Measurements from ENCODE around the gene KIF21B. TPM values are rescaled to one million over a fixed set of nuclear protein-coding genes. Genes with fewer than 3 reads are reported as not detected.

The KIF21B gene
- total and polyA plus RNA-seq, 2 donors = 7.3 to 8.2 TPM

GRCh38 chr1:201062511-201063091, 39.1 kb upstream of the KIF21B start:
- no peak overlapping the region for H3K27ac ChIP-seq (ENCODE audit: low read depth in 1 of 2, low read length in 1 of 2)
- no peaks in the 10 kb centered on the region for H3K4me1 ChIP-seq (ENCODE audit: control insufficient read depth in 2 of 2, insufficient read depth in 2 of 2, low read length in 2 of 2)
- no peak overlapping the region for H3K4me3 ChIP-seq (ENCODE audit: low read length in 2 of 2)
- no peaks in the 10 kb centered on the region for H3K36me3 ChIP-seq (ENCODE audit: control insufficient read depth in 2 of 2, insufficient read depth in 2 of 2, low read length in 1 of 2)
- DNase-seq (ENCODE audit: low read depth in 6 of 9, low spot score in 9 of 9) = no peak
- no peaks in the 10 kb centered on the region for H3K9me3 ChIP-seq (ENCODE audit: control insufficient read depth in 2 of 2, insufficient read depth in 1 of 2, low read length in 1 of 2)
- peaks cover 2 to 5% of the 10 kb centered on the region in 2 donors for H3K27me3 ChIP-seq (ENCODE audit: control insufficient read depth in 2 of 2, insufficient read depth in 1 of 2, low read length in 1 of 2)
- 82% methylated on average over 8 of the region's 8 CpGs for WGBS

- Histone ChIP-seq H3K4me1 (ENCODE audit: control insufficient read depth in 2 of 2, insufficient read depth in 2 of 2, low read length in 2 of 2) (no peaks in the 10 kb centered on the region), H3K27me3 (ENCODE audit: control insufficient read depth in 2 of 2, insufficient read depth in 1 of 2, low read length in 1 of 2) (peaks cover 2 to 5% of the 10 kb centered on the region in 2 donors), H3K27ac (ENCODE audit: low read depth in 1 of 2, low read length in 1 of 2) (no peak overlapping the region), H3K4me3 (ENCODE audit: low read length in 2 of 2) (no peak overlapping the region), H3K36me3 (ENCODE audit: control insufficient read depth in 2 of 2, insufficient read depth in 2 of 2, low read length in 1 of 2) (no peaks in the 10 kb centered on the region), H3K9me3 (ENCODE audit: control insufficient read depth in 2 of 2, insufficient read depth in 1 of 2, low read length in 1 of 2) (no peaks in the 10 kb centered on the region)
- WGBS = 97% methylated on average over 12 of the region's 12 CpGs
- no peak for DNase-seq (ENCODE audit: low read depth in 6 of 9, low spot score in 9 of 9)
These were observed 38.4 kb upstream of the KIF21B start for GRCh38 chr1:201061886-201062285.

- no peaks in the 10 kb centered on the region for H3K9me3 ChIP-seq (ENCODE audit: control insufficient read depth in 2 of 2, insufficient read depth in 1 of 2, low read length in 1 of 2)
- peaks cover 2 to 10% of the 10 kb centered on the region in 2 donors for H3K27me3 ChIP-seq (ENCODE audit: control insufficient read depth in 2 of 2, insufficient read depth in 1 of 2, low read length in 1 of 2)
- no peak for DNase-seq (ENCODE audit: low read depth in 6 of 9, low spot score in 9 of 9)
- WGBS = 97% methylated on average over 4 of the region's 4 CpGs
- H3K4me3 ChIP-seq (ENCODE audit: low read length in 2 of 2) = no peak overlapping the region
- no peaks in the 10 kb centered on the region for H3K36me3 ChIP-seq (ENCODE audit: control insufficient read depth in 2 of 2, insufficient read depth in 2 of 2, low read length in 1 of 2)
- H3K27ac ChIP-seq (ENCODE audit: low read depth in 1 of 2, low read length in 1 of 2) = no peak overlapping the region
- no peaks in the 10 kb centered on the region for H3K4me1 ChIP-seq (ENCODE audit: control insufficient read depth in 2 of 2, insufficient read depth in 2 of 2, low read length in 2 of 2)
These were observed 37.5 kb upstream of the KIF21B start for GRCh38 chr1:201061049-201061448.

- no peak for DNase-seq (ENCODE audit: low read depth in 6 of 9, low spot score in 9 of 9)
- no peak overlapping the region for H3K4me3 ChIP-seq (ENCODE audit: low read length in 2 of 2)
These were observed 37.1 kb upstream of the KIF21B start for GRCh38 chr1:201060586-201060985.

GRCh38 chr1:201059871-201060555, 36.5 kb upstream of the KIF21B start:
- WGBS = 95% methylated on average over 5 of the region's 5 CpGs
- Histone ChIP-seq H3K9me3 (ENCODE audit: control insufficient read depth in 2 of 2, insufficient read depth in 1 of 2, low read length in 1 of 2) (no peaks in the 10 kb centered on the region), H3K27me3 (ENCODE audit: control insufficient read depth in 2 of 2, insufficient read depth in 1 of 2, low read length in 1 of 2) (peaks cover 0 to 10% of the 10 kb centered on the region in 2 donors), H3K36me3 (ENCODE audit: control insufficient read depth in 2 of 2, insufficient read depth in 2 of 2, low read length in 1 of 2) (no peaks in the 10 kb centered on the region), H3K27ac (ENCODE audit: low read depth in 1 of 2, low read length in 1 of 2) (no peak overlapping the region), H3K4me3 (ENCODE audit: low read length in 2 of 2) (no peak overlapping the region), H3K4me1 (ENCODE audit: control insufficient read depth in 2 of 2, insufficient read depth in 2 of 2, low read length in 2 of 2) (peaks cover 0 to 1% of the 10 kb centered on the region in 2 donors)
- no peak for DNase-seq (ENCODE audit: low read depth in 6 of 9, low spot score in 9 of 9)

More at GRCh38 chr1:201060586-201060985, 37.1 kb upstream of the KIF21B start:
- Histone ChIP-seq H3K4me1 (ENCODE audit: control insufficient read depth in 2 of 2, insufficient read depth in 2 of 2, low read length in 2 of 2) (no peaks in the 10 kb centered on the region), H3K27me3 (ENCODE audit: control insufficient read depth in 2 of 2, insufficient read depth in 1 of 2, low read length in 1 of 2) (peaks cover under 1 to 10% of the 10 kb centered on the region in 2 donors), H3K36me3 (ENCODE audit: control insufficient read depth in 2 of 2, insufficient read depth in 2 of 2, low read length in 1 of 2) (no peaks in the 10 kb centered on the region), H3K9me3 (ENCODE audit: control insufficient read depth in 2 of 2, insufficient read depth in 1 of 2, low read length in 1 of 2) (no peaks in the 10 kb centered on the region), H3K27ac (ENCODE audit: low read depth in 1 of 2, low read length in 1 of 2) (no peak overlapping the region)
- WGBS = 96% methylated on average over 4 of the region's 4 CpGs

- Histone ChIP-seq H3K36me3 (ENCODE audit: control insufficient read depth in 2 of 2, insufficient read depth in 2 of 2, low read length in 1 of 2) (no peaks in the 10 kb centered on the region), H3K9me3 (ENCODE audit: control insufficient read depth in 2 of 2, insufficient read depth in 1 of 2, low read length in 1 of 2) (no peaks in the 10 kb centered on the region), H3K4me3 (ENCODE audit: low read length in 2 of 2) (no peak overlapping the region), H3K4me1 (ENCODE audit: control insufficient read depth in 2 of 2, insufficient read depth in 2 of 2, low read length in 2 of 2) (peaks cover 0 to 2% of the 10 kb centered on the region in 2 donors), H3K27ac (ENCODE audit: low read depth in 1 of 2, low read length in 1 of 2) (no peak overlapping the region), H3K27me3 (ENCODE audit: control insufficient read depth in 2 of 2, insufficient read depth in 1 of 2, low read length in 1 of 2) (peaks cover 0 to 7% of the 10 kb centered on the region in 2 donors)
- 94% methylated on average over 3 of the region's 3 CpGs for WGBS
- DNase-seq (ENCODE audit: low read depth in 6 of 9, low spot score in 9 of 9) = no peak
These were observed 35.9 kb upstream of the KIF21B start for GRCh38 chr1:201059401-201059800.

- H3K36me3 ChIP-seq (ENCODE audit: control insufficient read depth in 2 of 2, insufficient read depth in 2 of 2, low read length in 1 of 2) = no peaks in the 10 kb centered on the region
- WGBS = 90% methylated on average over 10 of the region's 10 CpGs
- DNase-seq (ENCODE audit: low read depth in 6 of 9, low spot score in 9 of 9) = no peak
- H3K27me3 ChIP-seq (ENCODE audit: control insufficient read depth in 2 of 2, insufficient read depth in 1 of 2, low read length in 1 of 2) = peaks cover 0 to 11% of the 10 kb centered on the region in 2 donors
- no peak overlapping the region for H3K27ac ChIP-seq (ENCODE audit: low read depth in 1 of 2, low read length in 1 of 2)
- no peak overlapping the region for H3K4me3 ChIP-seq (ENCODE audit: low read length in 2 of 2)
- peaks cover 0 to 2% of the 10 kb centered on the region in 2 donors for H3K4me1 ChIP-seq (ENCODE audit: control insufficient read depth in 2 of 2, insufficient read depth in 2 of 2, low read length in 2 of 2)
- H3K9me3 ChIP-seq (ENCODE audit: control insufficient read depth in 2 of 2, insufficient read depth in 1 of 2, low read length in 1 of 2) = no peaks in the 10 kb centered on the region
These were observed 30.6 kb upstream of the KIF21B start for GRCh38 chr1:201054091-201054543.

- Histone ChIP-seq H3K27ac (ENCODE audit: low read depth in 1 of 2, low read length in 1 of 2) (no peak overlapping the region), H3K9me3 (ENCODE audit: control insufficient read depth in 2 of 2, insufficient read depth in 1 of 2, low read length in 1 of 2) (no peaks in the 10 kb centered on the region), H3K4me3 (ENCODE audit: low read length in 2 of 2) (no peak overlapping the region), H3K4me1 (ENCODE audit: control insufficient read depth in 2 of 2, insufficient read depth in 2 of 2, low read length in 2 of 2) (peaks cover 0 to 2% of the 10 kb centered on the region in 2 donors), H3K36me3 (ENCODE audit: control insufficient read depth in 2 of 2, insufficient read depth in 2 of 2, low read length in 1 of 2) (no peaks in the 10 kb centered on the region), H3K27me3 (ENCODE audit: control insufficient read depth in 2 of 2, insufficient read depth in 1 of 2, low read length in 1 of 2) (peaks cover 0 to 14% of the 10 kb centered on the region in 2 donors)
- DNase-seq (ENCODE audit: low read depth in 6 of 9, low spot score in 9 of 9) = no peak
- 92% methylated on average over 22 of the region's 22 CpGs for WGBS
These were observed 29.8 kb upstream of the KIF21B start for GRCh38 chr1:201053155-201053860.

GRCh38 chr1:201051399-201051798, 27.9 kb upstream of the KIF21B start:
- Histone ChIP-seq H3K4me1 (ENCODE audit: control insufficient read depth in 2 of 2, insufficient read depth in 2 of 2, low read length in 2 of 2) (peaks cover 0 to 2% of the 10 kb centered on the region in 2 donors), H3K27ac (ENCODE audit: low read depth in 1 of 2, low read length in 1 of 2) (no peak overlapping the region), H3K36me3 (ENCODE audit: control insufficient read depth in 2 of 2, insufficient read depth in 2 of 2, low read length in 1 of 2) (no peaks in the 10 kb centered on the region), H3K9me3 (ENCODE audit: control insufficient read depth in 2 of 2, insufficient read depth in 1 of 2, low read length in 1 of 2) (no peaks in the 10 kb centered on the region), H3K27me3 (ENCODE audit: control insufficient read depth in 2 of 2, insufficient read depth in 1 of 2, low read length in 1 of 2) (peaks cover 0 to 9% of the 10 kb centered on the region in 2 donors), H3K4me3 (ENCODE audit: low read length in 2 of 2) (no peak overlapping the region)
- 92% methylated on average over 2 of the region's 2 CpGs for WGBS
- no peak for DNase-seq (ENCODE audit: low read depth in 6 of 9, low spot score in 9 of 9)
